Parathyroid adenoma (tissue), 2 donors: ENCODE results near the gene VSX2.

ENCODE experiments used
- H2AFZ ChIP-seq: fragments of 300-600 bp; sonication (generic); one replicate; pipeline ENCODE4 v1.7.0; 2017; ENCODE audit warnings: antibody characterized with exemption, mild to moderate bottlenecking
- H3K27ac ChIP-seq: fragments of 300-600 bp; sonication (generic); one replicate; pipeline ENCODE4 v1.7.0; 2017
- H3K27me3 ChIP-seq: fragments of 300-600 bp; sonication (generic); one replicate; pipeline ENCODE4 v1.7.0; 2017; ENCODE audit warnings: low read length; ENCODE audit not compliant: control insufficient read depth, insufficient read depth
- H3K36me3 ChIP-seq: fragments of 300-600 bp; sonication (generic); one replicate; pipeline ENCODE4 v1.7.0; 2017; ENCODE audit warnings: low read length; ENCODE audit not compliant: control insufficient read depth, insufficient read depth
- H3K4me1 ChIP-seq: fragments of 300-600 bp; sonication (generic); one replicate; pipeline ENCODE4 v1.7.0; 2017; ENCODE audit warnings: control low read depth
- H3K4me2 ChIP-seq: fragments of 300-600 bp; sonication (generic); one replicate; pipeline ENCODE4 v1.7.0; 2017; ENCODE audit warnings: low read length
- H3K4me3 ChIP-seq: fragments of 300-600 bp; sonication (generic); one replicate; pipeline ENCODE4 v1.7.0; 2017; ENCODE audit warnings: low read depth, low read length
- H3K79me2 ChIP-seq: fragments of 300-600 bp; sonication (generic); one replicate; pipeline ENCODE4 v1.7.0; 2017; ENCODE audit warnings: control low read depth
- H3K9ac ChIP-seq: fragments of 300-600 bp; sonication (generic); one replicate; pipeline ENCODE4 v1.7.0; 2017; ENCODE audit warnings: mild to moderate bottlenecking
- H3K9me3 ChIP-seq: fragments of 300-600 bp; sonication (generic); one replicate; pipeline ENCODE4 v1.7.0; 2017; ENCODE audit warnings: low read length; ENCODE audit not compliant: control insufficient read depth
- TF ChIP-seq, protein P1 (sequence below): fragments of 300-600 bp; sonication (generic); IDR thresholded peaks from one replicate; pipeline ENCODE4 v1.7.0; 2017; ENCODE audit warnings: antibody characterized with exemption, mild to moderate bottlenecking
- donor health status: primary hyperparathyroidism.

Gene VSX2

DNA sequence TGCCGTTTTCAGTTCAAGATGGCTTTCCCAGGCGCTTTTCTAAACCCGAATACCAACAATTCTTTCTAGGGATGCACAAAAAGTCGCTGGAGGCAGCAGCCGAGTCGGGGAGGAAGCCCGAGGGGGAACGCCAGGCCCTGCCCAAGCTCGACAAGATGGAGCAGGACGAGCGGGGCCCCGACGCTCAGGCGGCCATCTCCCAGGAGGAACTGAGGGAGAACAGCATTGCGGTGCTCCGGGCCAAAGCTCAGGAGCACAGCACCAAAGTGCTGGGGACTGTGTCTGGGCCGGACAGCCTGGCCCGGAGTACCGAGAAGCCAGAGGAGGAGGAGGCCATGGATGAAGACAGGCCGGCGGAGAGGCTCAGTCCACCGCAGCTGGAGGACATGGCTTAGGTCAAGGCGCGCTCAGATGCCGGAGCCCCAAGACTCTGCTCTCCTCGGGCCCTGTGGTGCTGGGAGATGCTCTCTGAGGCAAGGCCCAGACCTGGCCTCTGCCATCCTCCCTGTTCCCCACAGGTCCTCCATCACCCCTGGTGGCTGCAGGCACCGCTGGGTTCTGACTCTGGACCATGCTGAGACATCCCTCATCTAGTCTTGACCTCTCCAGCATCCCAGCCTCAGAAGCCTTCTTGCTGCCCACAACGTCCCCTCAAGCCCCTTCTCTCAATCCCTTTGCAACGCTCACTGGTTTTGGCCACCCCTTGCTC lies 21.4 kb downstream of the VSX2 start:
- Histone ChIP-seq H3K27me3 (no peaks in the 10 kb centered on the region), H3K4me2 (no peak overlapping the region), H3K27ac (no peak overlapping the region), H3K79me2 (no peaks in the 10 kb centered on the region), H3K36me3 (no peaks in the 10 kb centered on the region), H3K9me3 (no peaks in the 10 kb centered on the region), H2AFZ (no peak overlapping the region), H3K4me1 (no peaks in the 10 kb centered on the region), H3K4me3 (no peak overlapping the region), H3K9ac (no peak overlapping the region)
- TF ChIP-seq, protein P1, sequence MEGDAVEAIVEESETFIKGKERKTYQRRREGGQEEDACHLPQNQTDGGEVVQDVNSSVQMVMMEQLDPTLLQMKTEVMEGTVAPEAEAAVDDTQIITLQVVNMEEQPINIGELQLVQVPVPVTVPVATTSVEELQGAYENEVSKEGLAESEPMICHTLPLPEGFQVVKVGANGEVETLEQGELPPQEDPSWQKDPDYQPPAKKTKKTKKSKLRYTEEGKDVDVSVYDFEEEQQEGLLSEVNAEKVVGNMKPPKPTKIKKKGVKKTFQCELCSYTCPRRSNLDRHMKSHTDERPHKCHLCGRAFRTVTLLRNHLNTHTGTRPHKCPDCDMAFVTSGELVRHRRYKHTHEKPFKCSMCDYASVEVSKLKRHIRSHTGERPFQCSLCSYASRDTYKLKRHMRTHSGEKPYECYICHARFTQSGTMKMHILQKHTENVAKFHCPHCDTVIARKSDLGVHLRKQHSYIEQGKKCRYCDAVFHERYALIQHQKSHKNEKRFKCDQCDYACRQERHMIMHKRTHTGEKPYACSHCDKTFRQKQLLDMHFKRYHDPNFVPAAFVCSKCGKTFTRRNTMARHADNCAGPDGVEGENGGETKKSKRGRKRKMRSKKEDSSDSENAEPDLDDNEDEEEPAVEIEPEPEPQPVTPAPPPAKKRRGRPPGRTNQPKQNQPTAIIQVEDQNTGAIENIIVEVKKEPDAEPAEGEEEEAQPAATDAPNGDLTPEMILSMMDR, result no peak

DNA sequence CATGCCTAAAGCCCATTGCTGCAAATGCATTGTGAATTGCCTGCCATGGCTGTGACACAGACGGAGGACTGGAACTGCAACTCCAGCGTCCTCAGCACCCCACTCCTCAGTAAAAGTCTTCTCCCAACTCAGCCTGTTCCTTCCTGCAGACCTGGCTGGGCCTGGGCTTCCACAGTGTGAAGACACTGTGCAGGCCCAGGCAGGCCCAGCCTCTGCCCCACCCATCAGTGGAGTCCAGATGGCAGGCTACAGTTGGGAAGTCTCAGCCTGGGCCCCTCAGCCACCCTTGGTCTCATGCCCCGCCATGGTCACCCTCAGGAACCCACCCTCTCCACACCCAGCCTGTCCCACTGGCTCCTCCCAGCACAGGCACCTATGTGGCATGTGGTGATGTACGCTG lies 22.0 kb downstream of the VSX2 start:
- no peak overlapping the region for H3K4me3 ChIP-seq
- H3K4me2 ChIP-seq, result no peak overlapping the region
- no peaks in the 10 kb centered on the region for H3K79me2 ChIP-seq
- no peaks in the 10 kb centered on the region for H3K4me1 ChIP-seq
- no peak overlapping the region for H3K9ac ChIP-seq
- no peaks in the 10 kb centered on the region for H3K36me3 ChIP-seq
- no peaks in the 10 kb centered on the region for H3K9me3 ChIP-seq
- TF ChIP-seq, protein P1, result no peak
- H3K27ac ChIP-seq, result no peak overlapping the region
- no peaks in the 10 kb centered on the region for H3K27me3 ChIP-seq
- H2AFZ ChIP-seq, result no peak overlapping the region

DNA sequence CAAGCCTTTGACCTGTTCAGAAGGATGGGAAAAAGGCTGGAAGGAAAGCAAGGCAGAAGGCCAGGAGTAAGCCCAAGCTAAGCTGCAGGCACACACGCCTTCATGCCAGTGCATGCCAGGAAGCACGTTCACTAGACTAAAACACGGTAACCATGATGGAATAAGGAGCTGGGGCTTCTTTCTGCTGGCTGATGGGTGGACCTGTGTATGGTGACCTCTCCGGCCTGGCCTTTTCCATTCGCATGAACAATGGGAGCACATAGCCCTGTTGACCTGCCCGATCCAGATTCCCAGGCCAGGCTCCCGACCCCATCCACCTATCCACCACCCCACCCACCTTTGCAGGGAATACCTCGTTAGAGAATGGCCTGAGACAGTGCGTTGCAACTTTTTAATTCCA lies 22.8 kb downstream of the VSX2 start:
- Histone ChIP-seq H3K27ac (no peak overlapping the region), H3K79me2 (no peaks in the 10 kb centered on the region), H3K4me1 (no peaks in the 10 kb centered on the region), H3K4me3 (no peak overlapping the region), H3K9me3 (no peaks in the 10 kb centered on the region), H2AFZ (no peak overlapping the region), H3K4me2 (no peak overlapping the region), H3K9ac (no peak overlapping the region), H3K36me3 (no peaks in the 10 kb centered on the region), H3K27me3 (no peaks in the 10 kb centered on the region)
- TF ChIP-seq, protein P1, result no peak

DNA sequence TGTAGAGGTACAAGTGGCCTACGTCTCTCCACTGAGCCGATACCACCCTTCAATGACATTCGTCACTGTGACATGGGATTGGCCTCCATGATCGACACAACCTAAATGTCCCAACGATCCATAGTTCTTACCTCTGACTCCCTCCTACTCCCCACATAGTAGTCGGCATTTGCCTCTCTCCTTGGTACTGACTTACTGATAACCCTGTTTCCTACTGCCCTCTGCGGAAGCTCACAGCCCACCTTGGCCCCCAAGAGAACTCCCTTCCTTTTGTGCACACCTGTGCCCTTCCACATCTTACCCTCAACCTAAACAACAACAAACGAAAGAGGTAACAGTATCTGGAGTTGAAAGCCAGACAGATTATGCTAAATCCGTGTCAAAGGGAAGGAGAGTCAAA lies 23.9 kb downstream of the VSX2 start:
- H3K4me1 ChIP-seq, result no peaks in the 10 kb centered on the region
- H3K9ac ChIP-seq, result no peak overlapping the region
- H3K36me3 ChIP-seq, result no peaks in the 10 kb centered on the region
- TF ChIP-seq, protein P1, result no peak
- no peak overlapping the region for H3K27ac ChIP-seq
- no peak overlapping the region for H2AFZ ChIP-seq
- no peak overlapping the region for H3K4me2 ChIP-seq
- no peaks in the 10 kb centered on the region for H3K27me3 ChIP-seq
- H3K79me2 ChIP-seq, result no peaks in the 10 kb centered on the region
- no peak overlapping the region for H3K4me3 ChIP-seq
- H3K9me3 ChIP-seq, result no peaks in the 10 kb centered on the region

DNA sequence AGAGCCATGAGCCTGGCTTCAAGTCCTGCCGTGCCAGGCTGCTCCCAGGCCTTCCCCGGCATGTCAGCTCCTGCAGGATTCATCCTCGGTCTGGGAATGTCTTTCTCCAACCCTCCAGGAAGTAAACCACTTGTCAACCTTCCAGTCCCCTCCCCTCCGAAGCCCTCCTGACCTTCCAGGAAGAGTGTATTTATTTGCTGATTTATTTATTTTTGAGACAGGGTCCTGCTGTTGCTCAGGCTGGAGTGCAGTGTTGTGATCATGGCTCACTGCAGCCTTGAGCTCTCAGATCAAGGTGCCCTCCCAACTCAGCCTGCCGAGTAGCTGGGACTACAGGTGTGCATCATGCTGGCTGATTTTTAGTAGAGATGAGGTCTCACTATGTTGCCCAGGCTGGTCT lies 24.7 kb downstream of the VSX2 start:
- Histone ChIP-seq H3K4me1 (no peaks in the 10 kb centered on the region), H2AFZ (no peak overlapping the region), H3K9me3 (no peaks in the 10 kb centered on the region), H3K4me3 (no peak overlapping the region), H3K4me2 (no peak overlapping the region), H3K27me3 (no peaks in the 10 kb centered on the region), H3K79me2 (no peaks in the 10 kb centered on the region), H3K27ac (no peak overlapping the region), H3K36me3 (no peaks in the 10 kb centered on the region), H3K9ac (no peak overlapping the region)
- TF ChIP-seq, protein P1, result no peak
